ENCODE results near the gene AGTR2. TPM values are rescaled to one million over a fixed set of nuclear protein-coding genes. Genes with fewer than 3 reads are reported as not detected.
"Not testable (repeated sequence)": the region's sequence is repeated elsewhere in the genome, so short reads cannot be mapped to it uniquely, and the experiment has no call there.

Gene AGTR2
- total RNA-seq (2021; ENCODE audit: unreplicated experiment) (0.05 TPM), Bru-seq, nascent RNA (not detected), BruChase-seq, experiment 1, labeled RNA remaining after a 2-hour chase (not detected), BruChase-seq, experiment 2, labeled RNA remaining after a 6-hour chase (not detected)
- not detected for polyA plus RNA-seq (2012; ENCODE audit: insufficient read length)
- long read RNA-seq: 0 reads

GRCh38 chrX:116170511-116170910 is at the start of gene AGTR2:
AGTR2 (plus strand) TSS chrX:116170744; CDS start chrX:116172281, 1,537 bp downstream.
- Histone ChIP-seq H3K27me3 (ENCODE audit: control insufficient read depth, insufficient read depth, low read length) (no peaks in the 10 kb centered on the region), H3K9me3 (ENCODE audit: control insufficient read depth, insufficient read depth, low read depth, low read length) (no peaks in the 10 kb centered on the region), H3K4me1 (ENCODE audit: control insufficient read depth, insufficient read depth, low read length) (no peaks in the 10 kb centered on the region), H3K27ac (ENCODE audit: low read length) (no peak within 1 kb of the TSS), H3K36me3 (ENCODE audit: control insufficient read depth, insufficient read depth, low read length) (no peaks in the 10 kb centered on the region), H3K4me3 (ENCODE audit: low read depth in 2 of 2, low read length in 2 of 2) (no peak within 1 kb of the TSS)
- no peak for DNase-seq (ENCODE audit: low read depth, low spot score)
- intact Hi-C loops (cut with micrococcal nuclease; ENCODE audit: unreplicated experiment): no loop called here
- BruUV-seq (replicated peaks): no TSS peak
- POLR2A ChIA-PET: interaction anchor here (0.7 kb wide), 1 partner anchor 57 kb away, joined by 3 read pairs; no protein-coding TSS in a partner anchor
- CTCF ChIA-PET: no interaction called here
- TF ChIP-seq SIN3A (IDR thresholded peaks at IDR 0.05; ENCODE audit: borderline replicate concordance, insufficient read depth, low read depth, low read length) (no peak), REST (IDR thresholded peaks at IDR 0.05; ENCODE audit: insufficient read depth in 1 of 2, low read depth in 2 of 2, low read length in 1 of 2) (no peak), CTCF (IDR thresholded peaks at IDR 0.05) (no peak), TCF7L2 (IDR thresholded peaks at IDR 0.05; ENCODE audit: low read depth, low read length) (no peak), POLR2AphosphoS5 (IDR thresholded peaks at IDR 0.05; ENCODE audit: low read depth, low read length) (no peak)
- ATAC-seq: no peak
- in situ Hi-C loops (cut with HindIII; ENCODE audit: low pct_unique_long_range_greater_than_20kb, low sequenced_read_pairs): no loop called here

GRCh38 chrX:116135277-116135676 is 35.3 kb upstream of the AGTR2 start:
- POLR2A ChIA-PET: no interaction called here
- Histone ChIP-seq H3K27me3 (ENCODE audit: control insufficient read depth, insufficient read depth, low read length) (no peaks in the 10 kb centered on the region), H3K9me3 (ENCODE audit: control insufficient read depth, insufficient read depth, low read depth, low read length) (no peaks in the 10 kb centered on the region), H3K4me3 (ENCODE audit: low read depth in 2 of 2, low read length in 2 of 2) (no peak overlapping the region), H3K4me1 (ENCODE audit: control insufficient read depth, insufficient read depth, low read length) (no peaks in the 10 kb centered on the region), H3K36me3 (ENCODE audit: control insufficient read depth, insufficient read depth, low read length) (no peaks in the 10 kb centered on the region), H3K27ac (ENCODE audit: low read length) (no peak overlapping the region)
- in situ Hi-C loops (cut with HindIII; ENCODE audit: low pct_unique_long_range_greater_than_20kb, low sequenced_read_pairs): no loop called here
- TF ChIP-seq CTCF (IDR thresholded peaks at IDR 0.05) (no peak), SIN3A (IDR thresholded peaks at IDR 0.05; ENCODE audit: borderline replicate concordance, insufficient read depth, low read depth, low read length) (no peak)
- ATAC-seq: no peak
- CTCF ChIA-PET: no interaction called here
- BruUV-seq (replicated peaks): no TSS peak
- DNase-seq (ENCODE audit: low read depth, low spot score): no peak
- intact Hi-C loops (cut with micrococcal nuclease; ENCODE audit: unreplicated experiment): no loop called here

GRCh38 chrX:116141270-116141669 is 29.3 kb upstream of the AGTR2 start:
- H3K9me3 ChIP-seq (ENCODE audit: control insufficient read depth, insufficient read depth, low read depth, low read length); POLR2A ChIA-PET; H3K27me3 ChIP-seq (ENCODE audit: control insufficient read depth, insufficient read depth, low read length); DNase-seq (ENCODE audit: low read depth, low spot score); H3K4me1 ChIP-seq (ENCODE audit: control insufficient read depth, insufficient read depth, low read length); H3K36me3 ChIP-seq (ENCODE audit: control insufficient read depth, insufficient read depth, low read length); H3K4me3 ChIP-seq (ENCODE audit: low read depth in 2 of 2, low read length in 2 of 2); H3K27ac ChIP-seq (ENCODE audit: low read length); intact Hi-C loops (cut with micrococcal nuclease; ENCODE audit: unreplicated experiment); BruUV-seq (replicated peaks); in situ Hi-C loops (cut with HindIII; ENCODE audit: low pct_unique_long_range_greater_than_20kb, low sequenced_read_pairs); ATAC-seq; CTCF ChIA-PET: not testable (repeated sequence)
